ENCODE data around the gene SHANK1.

The SHANK1 gene

GRCh38 chr19:50712833-50713232 is 6.8 kb downstream of the SHANK1 start:
- DNase-seq (ENCODE audit: low read depth, low spot score) = no peak
- ChIA-PET POLR2A (no interaction called here), CTCF (interaction anchor here (1.2 to 4.8 kb wide), 2 partner anchors 11 to 71 kb away, joined by 3 to 45 read pairs; partner anchors contain the start of gene CLEC11A)
- TF ChIP-seq CTCF (IDR thresholded peaks at IDR 0.05; ENCODE audit: insufficient read depth, low read length, missing control alignments) = no peak
- H3K4me3 ChIP-seq (ENCODE audit: low read depth, low read length) = no peak overlapping the region

GRCh38 chr19:50711805-50712204 is 7.8 kb downstream of the SHANK1 start:
- ChIA-PET CTCF (interaction anchor here (0.6 to 4.8 kb wide), 2 partner anchors 12 to 246 kb away, joined by 3 to 45 read pairs; partner anchors contain the start of gene CLEC11A), POLR2A (no interaction called here)
- no peak for TF ChIP-seq CTCF (IDR thresholded peaks at IDR 0.05; ENCODE audit: insufficient read depth, low read length, missing control alignments)
- DNase-seq (ENCODE audit: low read depth, low spot score) = no peak
- no peak overlapping the region for H3K4me3 ChIP-seq (ENCODE audit: low read depth, low read length)

- H3K4me3 ChIP-seq (ENCODE audit: low read depth, low read length) = no peak overlapping the region
- POLR2A ChIA-PET = interaction anchor here (0.9 kb wide), 1 partner anchor 9 kb away, joined by 5 read pairs; no protein-coding TSS in a partner anchor
- CTCF ChIA-PET = interaction anchor here (1.4 to 4.8 kb wide), 2 partner anchors 12 to 72 kb away, joined by 5 to 45 read pairs; partner anchors contain the start of gene CLEC11A
- TF ChIP-seq CTCF (IDR thresholded peaks at IDR 0.05; ENCODE audit: insufficient read depth, low read length, missing control alignments) = no peak
- DNase-seq (ENCODE audit: low read depth, low spot score) = no peak
Measured at GRCh38 chr19:50711196-50711595, 8.4 kb downstream of the SHANK1 start.

- no peak overlapping the region for H3K4me3 ChIP-seq (ENCODE audit: low read depth, low read length)
- POLR2A ChIA-PET = interaction anchor here (0.9 kb wide), 1 partner anchor 10 kb away, joined by 5 read pairs; no protein-coding TSS in a partner anchor
- no peak for TF ChIP-seq CTCF (IDR thresholded peaks at IDR 0.05; ENCODE audit: insufficient read depth, low read length, missing control alignments)
- no peak for DNase-seq (ENCODE audit: low read depth, low spot score)
- CTCF ChIA-PET = interaction anchor here (1.0 to 4.8 kb wide), 4 partner anchors 11 to 73 kb away, joined by 3 to 45 read pairs (median 4); partner anchors contain the start of gene CLEC11A
Measured at GRCh38 chr19:50710612-50711011, 9.0 kb downstream of the SHANK1 start.

GRCh38 chr19:50710094-50710493 is 9.5 kb downstream of the SHANK1 start:
- ChIA-PET POLR2A (no interaction called here), CTCF (interaction anchor here (1.0 to 2.9 kb wide), 5 partner anchors 11 to 212 kb away, joined by 3 to 15 read pairs (median 4); partner anchors contain the start of gene CLEC11A)
- no peak for DNase-seq (ENCODE audit: low read depth, low spot score)
- H3K4me3 ChIP-seq (ENCODE audit: low read depth, low read length) = no peak overlapping the region
- TF ChIP-seq CTCF (IDR thresholded peaks at IDR 0.05; ENCODE audit: insufficient read depth, low read length, missing control alignments) = peak; percentile 39

GRCh38 chr19:50708179-50708879 is 11.3 kb downstream of the SHANK1 start:
- ChIA-PET CTCF (interaction anchor here (2.9 to 7.1 kb wide), 2 partner anchors 15 to 75 kb away, joined by 15 to 75 read pairs; partner anchors contain the start of gene CLEC11A), POLR2A (no interaction called here)
- no peak for TF ChIP-seq CTCF (IDR thresholded peaks at IDR 0.05; ENCODE audit: insufficient read depth, low read length, missing control alignments)
- no peak overlapping the region for H3K4me3 ChIP-seq (ENCODE audit: low read depth, low read length)
- no peak for DNase-seq (ENCODE audit: low read depth, low spot score)

Measured in AG04449 (cell line).